Peyer's patch (tissue), 4 donors: ENCODE results near the gene ZCRB1. TPM values are rescaled to one million over a fixed set of nuclear protein-coding genes. Genes with fewer than 3 reads are reported as not detected.
"Not testable (repeated sequence)": the region's sequence is repeated elsewhere in the genome, so short reads cannot be mapped to it uniquely, and the experiment has no call there.

Experiments used
- DNase-seq, 3 donors: peaks; one replicate each; pipeline ENCODE4 v3.0.0-alpha.2; 2017 to 2019
- H3K27ac ChIP-seq, 4 donors: fragments of 200-600 bp; sonication (generic); one replicate each; pipeline ENCODE4 v1.5.1; 2016 to 2019
- H3K27me3 ChIP-seq, 2 donors: fragments of 200-600 bp; sonication (generic); one replicate each; pipeline ENCODE4 v1.5.1; 2019
- H3K36me3 ChIP-seq, 3 donors: fragments of 200-600 bp; sonication (generic); one replicate each; pipeline ENCODE4 v1.5.1; 2016 to 2019
- H3K4me1 ChIP-seq, 4 donors: fragments of 200-600 bp; sonication (generic); one replicate each; pipeline ENCODE4 v1.5.1; 2016 to 2019
- H3K4me3 ChIP-seq, 4 donors: fragments of 200-600 bp; sonication (generic); 1 replicate in 3 of 4; 2 replicates in 1 of 4; pipeline ENCODE4 v1.5.1; 2016 to 2019; ENCODE audit warnings: mild to moderate bottlenecking in 1 of 4
- H3K9me3 ChIP-seq, 4 donors: fragments of 200-600 bp; sonication (generic); one replicate each; pipeline ENCODE4 v1.5.1; 2016 to 2019; ENCODE audit warnings: mild to moderate bottlenecking in 1 of 4
- POLR2A ChIP-seq, 2 donors: fragments of 450-650 bp; IDR thresholded peaks; one replicate each; pipeline ENCODE4 v1.5.1; 2017; ENCODE audit warnings: antibody characterized with exemption in 2 of 2, mild to moderate bottlenecking in 2 of 2, moderate library complexity in 2 of 2
- total RNA-seq, 4 donors: library from RNA; depleted of rRNA; stranded (reverse); fragments of >200 nt; gene quantifications; one replicate each; pipeline ENCODE4 v1.1.0, GENCODE V29; 2016
- TF ChIP-seq, protein P1 (sequence below), 6 experiments: fragments of 450-650 bp in 4 of 6; fragments of 200-600 bp in 2 of 6; sonication (generic) in 1 of 6; IDR thresholded peaks; one replicate each; pipeline ENCODE4 v1.5.1; 2017 to 2019; ENCODE audit warnings: antibody characterized with exemption in 6 of 6, mild to moderate bottlenecking in 3 of 6, moderate library complexity in 1 of 6

ZCRB1 gene
- total RNA-seq, 4 donors from 2014 or later: 9.1 to 18.7 (median 12.2) TPM

DNA sequence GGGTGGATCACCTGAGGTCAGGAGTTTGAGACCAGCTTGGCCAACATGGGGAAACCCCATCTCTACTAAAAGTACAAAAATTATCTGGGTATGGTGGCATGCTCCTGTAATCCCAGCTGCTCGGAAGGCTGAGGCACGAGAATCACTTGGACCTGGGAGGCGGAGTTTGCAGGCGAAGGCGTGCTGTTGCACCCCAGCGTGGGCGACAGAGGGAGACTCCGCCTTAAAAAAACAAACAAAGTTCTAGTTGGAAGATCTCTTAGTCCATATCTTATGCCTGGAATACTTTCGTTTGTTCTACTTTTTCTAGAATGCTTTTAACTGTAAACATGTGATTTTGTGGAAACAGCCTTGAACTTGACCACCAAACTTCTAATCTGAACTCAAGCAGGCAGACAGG, 38.8 kb upstream of the ZCRB1 start:
- Histone ChIP-seq H3K27ac (no peak overlapping the region), H3K9me3 (no peaks in the 10 kb centered on the region), H3K4me3 (no peak overlapping the region), H3K36me3 (no peaks in the 10 kb centered on the region), H3K4me1 (no peaks in the 10 kb centered on the region), H3K27me3 (no peaks in the 10 kb centered on the region)
- TF ChIP-seq POLR2A (IDR thresholded peaks at IDR 0.05): no peak
- TF ChIP-seq, protein P1, sequence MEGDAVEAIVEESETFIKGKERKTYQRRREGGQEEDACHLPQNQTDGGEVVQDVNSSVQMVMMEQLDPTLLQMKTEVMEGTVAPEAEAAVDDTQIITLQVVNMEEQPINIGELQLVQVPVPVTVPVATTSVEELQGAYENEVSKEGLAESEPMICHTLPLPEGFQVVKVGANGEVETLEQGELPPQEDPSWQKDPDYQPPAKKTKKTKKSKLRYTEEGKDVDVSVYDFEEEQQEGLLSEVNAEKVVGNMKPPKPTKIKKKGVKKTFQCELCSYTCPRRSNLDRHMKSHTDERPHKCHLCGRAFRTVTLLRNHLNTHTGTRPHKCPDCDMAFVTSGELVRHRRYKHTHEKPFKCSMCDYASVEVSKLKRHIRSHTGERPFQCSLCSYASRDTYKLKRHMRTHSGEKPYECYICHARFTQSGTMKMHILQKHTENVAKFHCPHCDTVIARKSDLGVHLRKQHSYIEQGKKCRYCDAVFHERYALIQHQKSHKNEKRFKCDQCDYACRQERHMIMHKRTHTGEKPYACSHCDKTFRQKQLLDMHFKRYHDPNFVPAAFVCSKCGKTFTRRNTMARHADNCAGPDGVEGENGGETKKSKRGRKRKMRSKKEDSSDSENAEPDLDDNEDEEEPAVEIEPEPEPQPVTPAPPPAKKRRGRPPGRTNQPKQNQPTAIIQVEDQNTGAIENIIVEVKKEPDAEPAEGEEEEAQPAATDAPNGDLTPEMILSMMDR (IDR thresholded peaks at IDR 0.05): no peak
- no peak for DNase-seq

DNA sequence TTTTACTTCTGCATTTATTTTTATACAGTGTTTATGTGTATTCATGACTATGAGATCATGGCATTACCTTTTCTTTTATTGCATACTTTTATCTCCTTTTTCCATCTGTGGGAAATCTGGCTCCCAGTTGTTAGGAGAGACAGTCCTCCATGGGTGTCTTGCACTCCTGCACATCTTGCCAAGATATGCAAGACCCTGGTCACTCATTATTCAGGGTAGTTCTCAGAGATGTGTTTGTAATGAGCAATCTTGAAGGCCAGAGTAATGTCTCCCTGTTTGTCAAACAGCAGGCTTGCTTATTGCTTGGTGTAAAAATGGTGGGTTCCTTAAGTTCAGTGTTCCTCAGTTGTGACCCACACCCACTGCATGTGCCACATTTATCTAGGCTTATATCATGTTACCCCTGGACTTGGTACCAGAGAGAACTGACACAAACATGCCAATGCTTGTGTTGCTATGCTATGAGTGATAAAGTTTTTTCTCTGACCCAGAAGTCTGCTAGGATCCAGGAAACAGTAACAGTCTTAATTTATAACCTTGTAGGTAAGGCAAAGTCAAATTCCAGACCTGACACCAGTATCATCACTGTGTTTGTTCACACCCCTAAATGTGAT, 36.9 kb upstream of the ZCRB1 start:
- Histone ChIP-seq H3K4me1 (no peaks in the 10 kb centered on the region), H3K9me3 (no peaks in the 10 kb centered on the region), H3K4me3 (no peak overlapping the region), H3K36me3 (no peaks in the 10 kb centered on the region), H3K27me3 (no peaks in the 10 kb centered on the region), H3K27ac (no peak overlapping the region)
- no peak for TF ChIP-seq POLR2A (IDR thresholded peaks at IDR 0.05)
- TF ChIP-seq, protein P1 (IDR thresholded peaks at IDR 0.05): no peak
- no peak for DNase-seq

DNA sequence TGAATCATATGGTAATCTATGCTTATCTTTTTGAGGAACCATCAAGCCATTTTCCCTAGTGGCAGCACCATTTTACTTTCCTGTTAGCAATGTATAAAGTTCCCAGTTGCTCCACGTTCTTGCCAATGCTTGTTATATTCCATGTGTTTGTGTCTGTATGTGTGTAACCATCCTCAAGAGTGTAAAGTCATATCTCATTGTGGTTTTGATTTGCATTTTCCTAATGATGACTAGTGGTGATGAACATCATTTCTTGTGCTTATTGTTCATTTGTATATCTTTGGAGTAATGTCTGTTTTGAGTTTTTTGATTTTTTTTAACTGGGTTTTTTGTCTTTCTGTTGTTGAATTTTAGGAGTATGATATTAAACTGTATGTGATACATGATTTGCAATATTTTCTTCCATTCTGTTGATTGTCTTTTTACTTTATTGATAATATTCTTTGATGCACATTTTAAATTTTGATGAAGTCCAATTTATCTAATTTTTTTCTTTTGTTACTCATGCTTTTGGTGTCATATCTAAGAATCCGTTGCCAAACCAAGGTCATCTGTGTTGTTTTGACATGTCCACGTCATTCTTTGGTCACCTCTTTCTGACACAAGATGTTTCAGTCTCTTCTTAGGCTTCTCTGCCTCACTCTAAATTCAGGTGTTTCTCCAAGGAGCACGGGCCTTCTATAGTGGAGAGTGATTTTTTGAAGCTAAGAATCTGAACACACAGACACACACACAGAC, 36.2 kb upstream of the ZCRB1 start:
- TF ChIP-seq, protein P1 (IDR thresholded peaks at IDR 0.05): no peak
- Histone ChIP-seq H3K36me3 (peaks cover 0 to 4% (median 0%) of the 10 kb centered on the region in 3 donors), H3K4me1 (no peaks in the 10 kb centered on the region), H3K4me3 (no peak overlapping the region), H3K27ac (no peak overlapping the region), H3K27me3 (no peaks in the 10 kb centered on the region), H3K9me3 (no peaks in the 10 kb centered on the region)
- no peak for DNase-seq

DNA sequence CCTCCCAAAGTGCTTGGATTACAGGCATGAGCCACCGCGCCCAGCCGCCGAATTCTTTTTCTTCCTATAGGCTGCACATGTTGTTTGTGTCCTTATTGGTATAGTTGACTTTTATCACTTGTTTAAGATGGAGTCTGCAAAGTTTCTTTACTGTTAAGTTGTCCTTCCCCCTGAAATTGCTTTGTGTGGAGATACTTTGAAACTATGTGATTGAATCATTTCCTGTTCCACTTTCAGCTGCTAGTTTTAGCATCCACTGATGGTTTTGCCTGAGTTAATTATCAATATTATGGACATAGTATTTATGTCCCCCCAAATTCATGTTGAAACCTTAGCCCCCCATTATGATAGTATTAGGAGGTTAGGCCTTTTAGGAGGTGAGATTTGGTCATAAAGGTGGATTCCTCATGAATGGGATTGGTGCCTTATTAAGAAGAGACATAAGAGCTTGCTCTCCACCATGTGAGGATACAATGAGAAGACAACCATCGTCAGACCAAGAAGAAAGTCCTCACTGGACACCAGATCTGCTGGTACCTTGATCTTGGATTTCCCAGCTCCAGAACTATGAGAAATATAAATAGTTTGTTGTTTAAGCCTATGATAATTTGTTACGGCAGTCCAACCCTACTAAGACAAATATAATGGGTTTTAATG, 35.0 kb upstream of the ZCRB1 start:
- DNase-seq: no peak
- no peaks in the 10 kb centered on the region for H3K27me3 ChIP-seq
- no peak overlapping the region for H3K4me3 ChIP-seq
- no peaks in the 10 kb centered on the region for H3K9me3 ChIP-seq
- no peak for TF ChIP-seq POLR2A (IDR thresholded peaks at IDR 0.05)
- TF ChIP-seq, protein P1 (IDR thresholded peaks at IDR 0.05): no peak
- H3K36me3 ChIP-seq: peaks cover 0 to 13% (median 0%) of the 10 kb centered on the region in 3 donors
- H3K4me1 ChIP-seq: no peaks in the 10 kb centered on the region
- no peak overlapping the region for H3K27ac ChIP-seq

DNA sequence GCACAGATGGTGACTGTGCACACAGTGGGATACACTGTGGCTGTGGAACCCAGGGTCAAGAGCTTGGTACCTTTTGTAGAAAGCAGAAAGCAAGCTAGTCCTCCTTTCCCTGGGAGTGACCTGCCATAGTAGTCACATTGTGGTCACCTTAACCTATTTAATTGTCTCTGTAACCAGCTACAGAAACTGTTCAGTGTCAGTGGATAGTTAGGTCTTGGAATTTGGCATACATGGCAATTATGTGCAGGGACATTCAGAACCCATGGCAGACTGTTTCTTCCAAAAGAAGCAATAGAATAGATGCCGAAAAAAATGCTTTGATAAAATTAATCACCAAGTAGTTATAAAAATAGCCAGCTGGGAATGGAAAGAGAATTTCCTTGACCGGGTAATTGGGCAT, 30.4 kb upstream of the ZCRB1 start:
- Histone ChIP-seq H3K9me3 (no peaks in the 10 kb centered on the region), H3K27me3 (no peaks in the 10 kb centered on the region), H3K4me1 (no peaks in the 10 kb centered on the region), H3K27ac (no peak overlapping the region), H3K4me3 (no peak overlapping the region), H3K36me3 (peaks cover 0 to 42% (median 0%) of the 10 kb centered on the region in 3 donors)
- no peak for DNase-seq
- TF ChIP-seq, protein P1 (IDR thresholded peaks at IDR 0.05): no peak
- no peak for TF ChIP-seq POLR2A (IDR thresholded peaks at IDR 0.05)

DNA sequence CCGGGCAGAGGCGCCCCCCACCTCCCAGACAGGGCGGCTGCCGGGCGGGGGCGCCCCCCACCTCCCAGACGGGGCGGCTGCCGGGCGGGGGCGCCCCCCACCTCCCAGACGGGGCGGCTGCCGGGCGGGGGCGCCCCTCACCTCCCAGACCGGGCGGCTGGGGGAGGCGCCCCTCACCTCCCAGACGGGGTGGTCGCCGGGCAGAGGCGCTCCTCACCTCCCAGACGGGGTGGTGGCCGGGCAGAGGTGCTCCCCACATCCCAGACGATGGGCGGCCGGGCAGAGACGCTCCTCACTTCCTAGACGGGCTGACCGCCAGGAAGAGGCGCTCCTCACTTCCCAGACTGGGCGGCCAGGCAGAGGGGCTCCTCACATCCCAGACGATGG, 24.1 kb upstream of the ZCRB1 start:
- H3K27me3 ChIP-seq, DNase-seq, H3K9me3 ChIP-seq: not testable (repeated sequence)

DNA sequence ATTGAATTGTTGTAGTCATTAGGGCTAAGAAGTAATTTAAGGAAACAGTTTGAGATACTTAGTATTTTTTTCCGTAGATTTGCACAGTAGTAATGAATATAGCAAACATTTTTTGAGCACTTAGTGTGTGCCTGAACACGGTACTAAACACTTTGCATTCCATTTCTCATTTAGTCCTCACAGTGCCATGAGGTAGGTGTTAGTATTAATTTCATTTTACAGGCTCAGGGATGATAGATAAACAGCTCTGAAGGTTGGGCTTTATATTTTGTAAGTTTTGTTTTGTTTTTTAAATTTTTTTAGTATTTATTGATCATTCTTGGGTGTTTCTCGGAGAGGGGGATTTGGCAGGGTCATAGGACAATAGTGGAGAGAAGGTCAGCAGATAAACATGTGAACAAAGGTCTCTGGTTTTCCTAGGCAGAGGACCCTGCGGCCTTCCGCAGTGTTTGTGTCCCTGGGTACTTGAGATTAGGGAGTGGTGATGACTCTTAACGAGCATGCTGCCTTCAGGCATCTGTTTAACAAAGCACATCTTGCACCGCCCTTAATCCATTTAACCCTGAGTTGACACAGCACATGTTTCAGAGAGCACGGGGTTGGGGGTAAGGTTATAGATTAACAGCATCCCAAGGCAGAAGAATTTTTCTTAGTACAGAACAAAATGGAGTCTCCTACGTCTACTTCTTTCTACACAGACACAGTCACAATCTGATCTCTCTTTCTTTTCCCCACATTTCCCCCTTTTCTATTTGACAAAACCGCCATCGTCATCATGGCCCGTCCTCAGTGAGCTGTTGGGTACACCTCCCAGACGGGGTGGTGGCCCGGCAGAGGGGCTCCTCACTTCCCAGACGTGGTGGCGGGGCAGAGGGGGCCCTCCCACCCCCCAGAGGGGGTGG, 23.5 kb upstream of the ZCRB1 start:
- H3K4me1 ChIP-seq, H3K9me3 ChIP-seq, H3K4me3 ChIP-seq, H3K27ac ChIP-seq, DNase-seq, H3K27me3 ChIP-seq: not testable (repeated sequence)
- peaks cover 0 to 22% (median 0%) of the 10 kb centered on the region in 3 donors for H3K36me3 ChIP-seq

More for the DNA sequence above, 24.1 kb upstream of the ZCRB1 start:
- peaks cover 0 to 27% (median 0%) of the 10 kb centered on the region in 3 donors for H3K36me3 ChIP-seq
- not testable (repeated sequence) for H3K4me3 ChIP-seq, H3K27ac ChIP-seq, H3K4me1 ChIP-seq
